Sigmoid colon (tissue), 4 donors: ENCODE results near the gene KCNB1.

Experiments used
- POLR2A ChIP-seq, 2 donors: fragments of 450-650 bp; IDR thresholded peaks; one replicate each; pipeline ENCODE4 v1.6.1; 2016; ENCODE audit warnings: antibody characterized with exemption in 2 of 2, mild to moderate bottlenecking in 2 of 2, moderate library complexity in 2 of 2
- POLR2AphosphoS5 ChIP-seq, 4 donors: sonication (generic); formaldehyde crosslinking; IDR thresholded peaks; one replicate each; pipeline ENCODE4 v1.6.1; 2017; ENCODE audit warnings: antibody characterized with exemption in 4 of 4
- TF ChIP-seq, protein P1 (sequence below), 4 experiments: fragments of 450-650 bp in 3 of 4; fragments of 200-600 bp in 1 of 4; IDR thresholded peaks; one replicate each; pipeline ENCODE4 v1.5.1; 2016 to 2019; ENCODE audit warnings: antibody characterized with exemption in 4 of 4, mild to moderate bottlenecking in 3 of 4, moderate library complexity in 2 of 4

DNA sequence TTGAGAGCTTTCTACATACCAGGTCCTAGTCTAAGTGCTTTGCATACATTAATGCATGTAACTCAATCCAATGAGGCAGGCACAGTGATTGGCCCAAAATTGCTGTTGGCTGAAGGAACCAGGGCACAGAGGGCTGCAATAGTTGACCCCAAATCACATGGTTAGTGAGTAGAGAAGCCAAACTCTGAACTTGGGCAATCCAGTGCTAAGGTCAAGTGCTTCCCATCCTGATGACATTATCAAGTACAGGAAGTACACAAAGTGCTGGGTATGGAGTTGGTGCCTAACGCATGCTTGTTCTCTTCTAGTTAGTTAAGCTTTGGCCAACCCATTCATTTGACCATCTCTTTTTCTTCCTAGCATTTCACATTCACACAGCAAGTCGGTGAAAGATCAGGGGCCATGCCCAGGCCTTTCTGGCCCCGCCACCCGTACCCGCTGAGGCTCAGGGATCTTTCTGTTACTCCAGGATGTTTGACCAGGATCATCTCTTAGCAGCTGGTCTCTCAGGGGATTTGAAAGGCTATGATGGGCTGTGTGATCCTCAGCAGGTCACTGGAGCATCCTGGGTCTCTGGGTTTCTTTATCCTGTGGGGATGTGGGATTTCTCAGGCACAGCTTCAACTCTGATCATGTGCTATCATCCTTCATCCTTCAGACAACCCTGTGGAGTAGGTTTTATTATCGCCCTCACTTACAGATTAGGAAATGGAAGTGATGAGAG is 7.0 kb downstream of the KCNB1 start:
- TF ChIP-seq POLR2A (IDR thresholded peaks at IDR 0.05) (no peak), POLR2AphosphoS5 (IDR thresholded peaks at IDR 0.05) (no peak)
- TF ChIP-seq, protein P1, sequence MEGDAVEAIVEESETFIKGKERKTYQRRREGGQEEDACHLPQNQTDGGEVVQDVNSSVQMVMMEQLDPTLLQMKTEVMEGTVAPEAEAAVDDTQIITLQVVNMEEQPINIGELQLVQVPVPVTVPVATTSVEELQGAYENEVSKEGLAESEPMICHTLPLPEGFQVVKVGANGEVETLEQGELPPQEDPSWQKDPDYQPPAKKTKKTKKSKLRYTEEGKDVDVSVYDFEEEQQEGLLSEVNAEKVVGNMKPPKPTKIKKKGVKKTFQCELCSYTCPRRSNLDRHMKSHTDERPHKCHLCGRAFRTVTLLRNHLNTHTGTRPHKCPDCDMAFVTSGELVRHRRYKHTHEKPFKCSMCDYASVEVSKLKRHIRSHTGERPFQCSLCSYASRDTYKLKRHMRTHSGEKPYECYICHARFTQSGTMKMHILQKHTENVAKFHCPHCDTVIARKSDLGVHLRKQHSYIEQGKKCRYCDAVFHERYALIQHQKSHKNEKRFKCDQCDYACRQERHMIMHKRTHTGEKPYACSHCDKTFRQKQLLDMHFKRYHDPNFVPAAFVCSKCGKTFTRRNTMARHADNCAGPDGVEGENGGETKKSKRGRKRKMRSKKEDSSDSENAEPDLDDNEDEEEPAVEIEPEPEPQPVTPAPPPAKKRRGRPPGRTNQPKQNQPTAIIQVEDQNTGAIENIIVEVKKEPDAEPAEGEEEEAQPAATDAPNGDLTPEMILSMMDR (IDR thresholded peaks at IDR 0.05), result no peak
